ENCODE results near the gene CASTOR1.

The CASTOR1 gene

DNA sequence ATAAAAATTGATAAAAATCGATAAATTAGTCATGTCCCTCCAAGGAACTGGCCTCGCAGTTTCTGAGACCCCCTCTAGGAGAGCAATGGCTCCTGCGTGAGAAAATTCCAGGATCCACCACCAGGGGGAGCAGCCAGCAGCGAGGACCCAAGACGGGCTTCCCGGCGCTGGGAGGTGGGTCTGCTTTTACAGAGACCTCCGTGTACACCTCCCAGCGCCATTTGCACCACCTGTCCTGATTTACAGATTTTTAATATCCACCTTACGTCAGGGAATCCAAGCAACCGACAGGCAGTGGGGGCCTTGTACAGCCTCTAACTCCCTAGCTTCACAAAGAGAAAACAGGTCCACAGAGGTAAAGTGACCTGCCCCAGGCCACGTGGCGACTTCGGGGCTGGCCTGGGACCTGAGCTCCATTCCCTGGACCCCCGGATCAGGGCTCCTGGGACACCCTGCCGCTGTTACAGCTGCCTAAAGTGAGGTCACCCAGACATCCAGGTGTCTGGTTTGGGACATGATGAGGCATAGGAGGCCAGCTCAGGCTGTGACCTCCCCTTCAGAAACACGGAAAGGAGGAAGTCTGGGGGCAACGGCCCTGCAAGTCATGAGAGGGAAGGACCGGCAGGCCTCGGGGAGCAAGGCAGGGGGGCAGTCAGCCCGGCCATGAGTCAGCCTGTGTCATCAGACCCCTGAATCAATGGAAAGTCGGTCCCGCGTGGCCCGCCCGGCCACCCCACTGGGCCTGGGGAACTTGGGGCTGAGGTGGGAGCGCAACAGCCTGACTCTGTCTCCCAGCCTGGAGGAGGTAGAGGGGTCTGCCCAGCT, 26.2 kb downstream of the CASTOR1 start:
- no peak for DNase-seq

DNA sequence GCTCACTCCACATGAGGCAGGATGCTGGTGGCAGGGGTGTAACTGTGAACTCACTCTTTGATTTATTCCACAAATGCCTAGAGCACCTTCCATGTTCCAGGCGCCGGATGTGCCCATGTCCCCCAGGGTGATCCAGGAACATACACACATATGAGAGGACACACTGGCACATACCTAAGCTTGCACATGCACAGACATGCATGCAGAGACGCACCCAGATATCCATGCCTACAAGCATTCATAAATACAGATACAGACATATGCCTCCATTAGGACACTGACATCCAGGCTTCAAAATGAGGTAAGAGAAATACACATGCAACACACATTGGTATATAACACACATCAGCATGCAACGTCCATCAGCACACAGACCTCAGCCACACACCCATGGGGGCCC, 27.2 kb downstream of the CASTOR1 start:
- DNase-seq: no peak

DNA sequence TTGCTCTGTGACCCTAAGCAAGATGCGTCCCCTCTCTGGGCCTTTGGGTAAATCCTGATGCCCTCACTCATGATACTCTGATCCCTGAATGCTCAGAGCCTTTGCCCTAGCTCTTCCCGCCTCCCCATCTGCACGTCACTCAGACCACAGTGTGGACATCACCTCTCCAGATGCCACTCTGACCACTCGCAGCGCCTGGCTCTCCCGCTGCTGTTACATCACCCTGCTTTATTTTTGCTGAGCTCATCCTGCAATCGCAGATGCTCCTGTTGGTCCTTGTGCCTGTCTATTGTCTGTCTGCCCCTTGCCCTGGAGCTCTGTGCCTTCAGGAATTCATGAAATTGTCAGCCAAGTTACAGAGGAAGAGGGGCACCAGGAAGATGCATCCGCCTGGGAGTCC, 28.2 kb downstream of the CASTOR1 start:
- DNase-seq: no peak

DNA sequence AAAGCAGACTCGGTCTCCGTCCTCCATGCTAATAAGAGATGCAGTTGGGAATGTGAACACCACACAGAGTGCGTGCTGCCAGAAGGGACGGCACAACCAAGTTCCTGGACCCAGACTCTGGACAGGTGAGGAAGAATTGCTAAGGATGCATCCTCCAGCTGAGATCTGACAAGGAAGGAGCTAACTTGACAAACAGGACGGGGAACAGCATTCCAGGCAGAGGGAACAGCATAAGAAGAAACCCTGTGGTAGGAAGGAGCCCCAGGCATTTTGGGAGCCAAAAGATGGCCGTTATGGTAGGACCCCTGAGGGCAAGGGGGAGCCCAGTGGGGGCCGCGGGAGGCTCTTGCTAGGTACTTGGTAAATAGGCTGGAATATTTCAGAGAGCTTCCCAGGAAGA, 28.6 kb downstream of the CASTOR1 start:
- DNase-seq: no peak

DNA sequence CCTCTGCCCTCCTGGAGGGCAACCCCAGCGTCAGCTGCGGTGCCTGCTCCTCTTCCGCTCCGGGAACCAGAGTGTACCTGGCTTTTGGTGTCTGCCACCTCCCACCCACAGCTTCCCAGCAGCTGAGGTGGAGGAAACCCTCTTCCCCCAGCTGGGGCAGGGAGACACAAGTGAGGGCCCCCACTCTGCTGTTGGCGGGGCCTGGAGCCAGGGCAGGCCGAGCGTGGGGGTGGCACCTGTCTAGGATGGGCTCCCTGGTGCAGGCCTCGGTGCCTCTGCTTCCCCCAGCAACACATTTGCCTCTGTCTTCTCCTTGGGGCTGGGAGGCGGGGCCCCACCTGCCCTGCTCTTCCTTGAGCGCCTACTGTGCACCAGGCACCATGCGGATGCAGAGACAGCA, 29.0 kb downstream of the CASTOR1 start:
- DNase-seq: no peak

DNA sequence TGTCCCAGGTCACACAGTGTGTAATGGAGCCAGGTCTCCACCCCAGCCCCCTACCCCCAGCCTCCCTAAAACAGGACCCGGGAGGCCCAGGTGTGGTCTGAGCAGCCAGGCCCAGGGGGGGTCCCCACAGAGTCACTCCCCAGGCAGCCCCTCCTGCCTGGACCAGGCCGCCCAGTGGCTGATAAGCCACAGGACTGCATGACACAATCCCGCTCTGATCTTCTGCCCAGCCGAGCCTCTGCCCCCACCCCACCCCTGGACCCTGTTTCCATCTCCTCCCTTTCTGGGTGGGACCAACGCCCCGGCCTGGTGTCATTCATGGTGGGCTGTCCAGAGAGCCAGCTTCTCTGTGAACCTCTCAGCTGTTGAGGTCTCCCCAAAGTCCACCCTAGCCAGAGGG, 35.0 kb downstream of the CASTOR1 start:
- DNase-seq: no peak

DNA sequence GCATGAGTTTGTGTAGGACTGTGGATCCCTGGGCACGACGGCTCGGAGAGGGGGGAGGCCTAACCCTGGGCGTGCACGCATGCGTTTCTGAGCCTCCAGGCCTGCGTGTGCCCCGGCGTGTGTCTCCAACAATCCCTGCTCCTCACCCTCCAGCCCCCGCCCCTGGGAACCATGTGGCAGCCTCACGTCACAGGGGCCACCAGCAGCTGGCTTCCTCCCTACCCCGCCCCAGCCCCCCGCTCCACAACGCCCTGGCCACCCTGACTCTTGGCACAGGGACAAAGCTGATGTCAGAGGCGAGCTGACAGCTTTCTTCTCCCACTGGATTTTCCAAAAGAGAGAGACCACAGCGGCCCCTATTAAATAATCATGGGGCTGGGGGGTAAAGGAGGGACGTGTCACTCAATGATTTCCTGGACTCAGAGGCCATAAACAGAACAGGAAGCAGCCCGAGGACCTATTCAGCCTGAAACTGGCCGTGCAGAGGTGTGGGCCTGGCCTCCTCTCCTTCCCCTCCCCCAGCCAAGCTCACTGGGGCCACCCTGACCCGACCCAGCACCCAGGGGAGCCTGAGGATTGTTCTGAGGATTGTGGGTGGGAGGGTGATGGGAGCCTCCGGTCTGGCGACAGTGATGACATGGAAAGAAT, 36.0 kb downstream of the CASTOR1 start:
- no peak for DNase-seq

DNA sequence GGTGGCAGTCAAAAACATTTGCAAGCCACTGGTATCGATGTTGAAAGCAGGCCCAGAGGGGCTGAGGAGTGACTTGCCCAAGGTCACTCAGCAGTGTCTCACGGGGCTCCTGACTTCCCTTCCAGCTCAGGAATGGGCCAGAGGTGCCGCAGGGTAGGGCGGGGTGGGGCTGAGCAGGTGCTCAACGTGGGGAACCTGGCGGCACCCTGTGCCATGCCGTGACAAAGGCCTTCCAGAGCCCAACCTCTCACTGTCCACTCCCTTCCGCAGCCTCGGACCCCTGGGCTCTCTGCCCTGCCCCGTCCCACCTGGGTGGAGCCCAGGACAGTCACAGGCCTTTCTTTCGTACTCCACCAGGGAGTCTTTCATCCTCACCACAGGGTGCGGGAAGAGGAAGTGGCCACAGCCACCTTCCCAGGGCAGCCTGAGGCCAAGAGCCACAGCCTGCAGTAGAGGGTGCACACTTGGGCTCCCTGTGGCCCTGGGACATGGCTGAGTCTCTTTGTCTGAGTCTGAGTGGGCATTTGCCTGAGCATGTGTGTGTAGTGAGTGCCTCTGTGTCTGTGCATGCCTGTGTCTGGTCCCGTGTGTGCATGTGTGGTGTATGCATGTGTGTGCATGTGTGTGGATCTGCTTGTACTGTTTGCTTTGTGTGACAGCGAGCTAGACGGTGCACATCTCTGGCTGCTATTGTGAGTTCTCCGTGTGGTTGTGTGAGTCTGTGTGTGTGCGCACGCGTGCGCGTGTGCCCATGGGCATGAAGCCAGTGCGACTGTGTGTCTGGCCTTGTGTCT, 36.7 kb downstream of the CASTOR1 start:
- DNase-seq: no peak

DNA sequence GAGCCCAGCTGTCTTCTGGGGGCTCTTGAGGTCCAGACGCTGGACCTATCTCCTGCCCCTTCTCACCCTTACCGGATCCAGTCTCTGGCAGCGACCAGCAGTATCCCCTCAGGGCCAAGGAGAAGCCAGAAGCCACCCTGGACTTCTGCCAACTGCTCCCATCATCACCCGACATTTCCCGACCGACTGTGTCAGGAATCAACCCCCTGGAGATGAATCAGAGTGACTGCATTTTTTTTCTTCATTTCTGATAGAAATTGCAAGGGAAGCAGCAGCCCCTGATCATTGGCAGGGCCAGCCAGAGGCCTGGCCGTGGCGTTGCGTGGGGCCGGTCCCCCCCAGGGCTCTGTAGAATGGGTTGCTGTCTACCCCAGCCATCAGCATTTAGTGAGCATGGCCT, 37.6 kb downstream of the CASTOR1 start:
- DNase-seq: no peak

DNA sequence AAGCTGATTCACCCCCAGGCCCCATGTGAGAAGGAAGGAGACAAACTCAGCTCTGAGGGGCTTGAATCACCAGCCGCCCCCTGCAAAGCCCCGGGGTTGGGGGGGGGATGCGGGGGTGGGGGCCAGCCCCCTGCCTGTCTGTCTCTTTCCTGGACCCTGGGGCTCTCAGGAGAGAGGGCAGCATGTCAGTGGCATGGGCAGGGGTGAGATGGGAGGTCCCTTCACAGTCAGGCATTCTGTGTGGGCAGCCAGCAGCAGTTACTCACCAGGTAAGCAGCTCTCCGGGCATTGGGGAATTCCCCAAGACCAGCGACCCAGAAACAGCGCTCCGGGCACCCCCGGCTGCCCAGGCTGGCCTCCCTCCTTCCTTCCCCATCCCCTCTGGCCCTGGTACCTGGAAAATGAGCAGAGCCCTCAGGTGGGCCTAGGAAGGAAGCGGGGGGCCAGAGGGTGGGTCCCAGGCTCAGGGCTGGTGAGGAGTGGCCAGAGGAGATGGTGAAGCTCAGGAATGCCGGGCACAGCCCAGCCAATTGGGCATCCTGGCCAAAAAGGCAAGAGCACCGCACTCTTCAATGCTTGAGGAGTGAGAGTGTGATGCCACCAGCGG, 38.5 kb downstream of the CASTOR1 start:
- DNase-seq: no peak

DNA sequence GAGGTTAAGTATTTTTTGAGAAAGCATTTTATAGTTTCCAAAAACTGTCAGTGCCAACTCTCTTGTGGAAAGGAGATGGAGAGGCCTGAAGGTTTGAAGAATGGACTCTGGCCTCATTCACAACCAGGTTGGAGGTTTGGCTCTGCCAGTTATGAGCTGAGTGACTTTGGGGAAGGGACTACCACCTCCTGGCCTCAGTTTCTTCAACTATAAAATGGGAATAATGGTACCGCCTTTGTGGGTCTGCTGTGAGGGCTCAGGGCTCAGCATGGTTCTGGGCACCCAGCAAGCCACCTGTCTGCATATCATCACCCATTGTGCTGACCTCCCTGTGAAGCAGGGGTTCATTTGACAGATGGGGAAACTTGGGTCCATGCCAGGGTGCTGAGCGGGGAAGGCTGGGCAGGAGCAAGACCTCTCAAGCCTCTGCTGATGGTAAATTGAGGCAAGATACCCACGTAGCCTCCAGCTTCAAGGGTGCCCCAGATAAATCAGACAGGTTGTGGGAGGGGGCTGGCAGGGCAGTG, 39.2 kb downstream of the CASTOR1 start:
- DNase-seq: no peak

DNA sequence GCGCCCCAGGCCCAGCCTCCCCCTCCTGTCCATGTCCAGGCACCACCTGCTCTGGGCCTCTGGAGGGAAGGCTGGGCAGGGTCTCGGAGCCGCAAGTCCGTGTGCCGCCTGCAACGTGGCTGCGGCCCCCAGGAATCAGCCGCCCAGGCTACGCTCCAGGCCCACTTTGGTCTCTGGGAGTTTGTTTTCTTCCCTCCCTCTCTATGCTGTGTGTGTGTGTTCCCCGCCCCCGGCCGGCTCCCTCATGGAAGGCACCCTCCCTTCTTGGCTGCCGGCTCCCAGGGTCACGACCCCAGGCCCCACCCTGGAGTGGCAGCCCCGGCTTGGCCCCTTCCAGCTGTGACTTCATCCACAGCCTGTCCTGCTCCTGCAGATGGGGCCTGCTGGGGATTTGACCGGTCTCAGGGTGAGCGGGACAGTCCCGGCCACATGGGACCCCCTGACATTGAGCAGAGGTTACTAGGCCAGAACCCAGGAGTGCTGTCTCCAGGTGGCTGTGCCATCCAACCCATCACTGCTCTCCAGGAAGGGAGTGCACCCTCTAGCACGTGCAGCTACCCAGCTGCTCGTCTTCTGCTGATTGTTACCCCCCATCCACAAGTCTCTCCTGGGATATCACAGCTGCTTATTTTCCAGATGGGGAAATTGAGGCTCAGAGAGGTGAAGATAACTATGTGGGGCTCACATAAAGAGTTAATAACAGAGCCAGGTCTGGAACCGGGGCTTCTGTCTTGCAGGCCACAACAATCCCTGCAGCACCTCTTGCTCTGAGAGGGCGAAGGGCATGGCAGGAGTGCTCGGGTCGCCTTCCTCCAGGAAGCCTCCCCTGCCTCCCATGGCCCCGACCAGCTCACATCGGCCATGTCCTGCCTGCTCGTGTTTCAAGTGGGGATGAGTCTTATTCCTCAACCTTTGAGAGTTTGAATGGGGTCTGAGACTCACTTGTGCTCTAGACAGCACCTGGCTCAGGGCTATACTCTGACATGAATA, 40.0 kb downstream of the CASTOR1 start:
- no peak for DNase-seq

DNA sequence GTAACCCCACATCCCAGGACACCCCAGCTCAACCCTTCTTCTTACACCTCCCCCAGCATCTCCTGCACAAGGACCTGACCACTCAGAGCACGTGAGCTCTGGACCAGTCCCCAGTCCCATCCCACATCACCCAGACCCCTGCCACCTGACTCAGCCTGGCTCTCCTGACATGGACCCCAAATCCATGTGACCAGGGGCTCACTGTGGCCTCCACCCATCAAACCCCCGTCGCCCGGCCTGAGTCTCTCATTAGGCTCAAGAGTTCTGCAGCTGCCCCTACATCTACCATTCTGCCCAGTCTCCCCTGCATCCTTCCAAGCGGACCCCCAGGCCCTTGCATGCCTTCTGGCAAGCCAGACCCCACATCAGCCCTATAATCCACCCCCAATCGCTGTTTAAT, 40.8 kb downstream of the CASTOR1 start:
- DNase-seq: no peak

DNA sequence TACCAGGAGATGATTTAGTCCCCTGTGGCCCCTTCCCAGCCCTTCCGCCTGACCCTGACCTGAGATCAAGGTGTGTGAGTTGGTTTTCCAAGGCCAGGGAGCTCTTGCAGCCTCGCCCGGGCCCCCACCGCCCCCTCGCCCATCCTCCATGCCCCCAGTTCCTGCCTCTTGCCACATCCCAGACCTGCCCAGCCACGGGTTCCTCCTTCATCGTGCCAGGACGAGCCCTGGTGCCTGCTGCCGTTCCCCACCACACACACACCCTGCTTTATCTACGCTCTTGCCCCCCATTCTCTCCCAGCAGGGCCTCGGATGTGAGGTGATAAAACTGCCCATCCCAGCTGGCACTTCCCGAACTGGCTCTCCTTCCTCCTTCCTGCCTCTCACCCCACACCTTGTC, 41.3 kb downstream of the CASTOR1 start:
- no peak for DNase-seq

DNA sequence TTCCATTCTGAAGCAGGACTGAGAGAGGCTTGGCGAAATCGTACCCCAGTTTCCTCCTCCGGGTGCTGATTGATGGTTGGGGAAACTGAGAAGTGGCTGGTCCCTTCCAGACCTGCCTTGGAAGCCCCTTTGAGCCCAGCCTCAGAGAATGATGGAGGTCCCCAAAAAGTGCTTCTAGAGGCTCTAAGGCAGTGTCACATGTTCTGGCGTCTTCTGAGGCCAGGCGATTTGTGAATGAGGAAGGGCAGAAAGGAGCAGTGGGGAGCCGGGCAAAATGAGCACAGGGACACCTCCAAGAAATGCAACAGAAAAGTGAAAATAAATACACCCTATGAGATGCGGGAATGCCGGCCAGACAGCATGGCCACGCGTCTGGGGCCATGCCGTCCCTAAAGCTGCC, 41.7 kb downstream of the CASTOR1 start:
- no peak for DNase-seq

DNA sequence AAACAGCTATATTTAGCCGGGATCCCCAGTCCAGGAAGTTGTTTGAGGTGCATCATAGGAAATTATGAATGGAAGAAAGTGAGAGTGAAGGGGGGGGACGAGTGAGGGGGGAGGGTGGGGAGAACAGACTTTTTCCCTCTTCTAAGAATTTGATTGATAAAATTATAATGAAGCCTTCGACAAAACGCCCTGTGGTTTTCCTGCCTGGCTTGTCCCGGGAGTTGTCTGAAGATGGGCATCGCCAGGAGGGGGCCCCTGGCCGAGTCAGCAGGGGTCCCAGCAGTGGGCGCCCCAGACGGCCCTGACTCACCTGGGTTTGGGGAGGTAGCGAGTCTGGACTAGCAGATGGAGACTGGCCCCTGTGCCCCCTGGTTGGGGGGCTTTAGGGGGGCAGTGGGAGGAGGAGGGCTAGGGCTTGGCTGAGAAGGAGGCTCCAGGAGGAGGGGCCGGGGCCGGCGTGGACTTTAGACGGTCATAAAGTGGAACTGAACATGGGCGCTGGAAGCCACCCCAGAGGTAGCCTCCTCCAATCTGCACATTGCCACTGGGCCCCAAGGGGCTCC, 42.4 kb downstream of the CASTOR1 start:
- no peak for DNase-seq

DNA sequence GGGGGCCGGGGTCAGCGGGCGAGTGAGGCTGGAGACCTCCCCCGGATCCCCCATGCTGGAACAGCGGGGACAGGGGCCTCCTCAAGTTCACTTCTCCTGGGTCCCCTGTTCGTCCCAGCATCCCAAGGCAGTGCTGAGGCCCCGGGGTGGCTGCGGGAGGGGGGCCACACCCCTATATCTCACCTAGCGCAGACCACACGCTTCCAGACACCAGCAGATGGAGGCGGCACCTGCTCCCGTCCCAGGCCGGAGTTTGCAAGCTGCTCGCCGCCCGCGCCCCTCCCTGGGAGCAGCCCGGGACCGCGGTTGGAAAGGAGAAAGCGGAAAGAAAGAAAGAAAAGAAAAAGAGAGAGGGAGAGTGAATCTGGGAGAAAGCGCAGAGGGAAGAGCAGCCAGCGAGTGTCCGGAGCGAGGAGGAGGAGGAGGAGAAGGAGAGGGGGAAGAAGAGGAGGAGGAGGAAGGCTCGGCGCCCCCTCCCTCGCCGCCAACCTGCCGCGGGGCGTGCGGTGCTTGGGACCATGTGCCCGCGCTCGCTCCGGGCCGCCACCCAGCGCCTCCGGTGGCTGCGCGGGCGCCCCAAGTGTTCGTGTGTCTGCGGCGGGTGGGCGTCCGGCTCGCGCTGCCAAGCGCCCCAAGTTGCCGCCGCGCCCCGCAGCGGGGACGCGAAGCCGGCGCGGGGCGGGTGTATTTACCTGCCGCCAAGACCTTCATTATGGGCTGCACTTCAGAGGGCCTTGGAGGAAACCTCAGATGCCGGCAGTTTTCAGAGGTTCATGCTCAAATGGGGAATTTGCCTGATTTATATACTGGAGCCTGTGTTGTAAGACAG, 43.1 kb downstream of the CASTOR1 start, which contains the start of gene LIF:
Gene LIF, minus strand, starts transcription at position 775 of the 829 bp plus-strand sequence. Its CDS starts 64 bp downstream, at position 711.
- DNase-seq: no peak

DNA sequence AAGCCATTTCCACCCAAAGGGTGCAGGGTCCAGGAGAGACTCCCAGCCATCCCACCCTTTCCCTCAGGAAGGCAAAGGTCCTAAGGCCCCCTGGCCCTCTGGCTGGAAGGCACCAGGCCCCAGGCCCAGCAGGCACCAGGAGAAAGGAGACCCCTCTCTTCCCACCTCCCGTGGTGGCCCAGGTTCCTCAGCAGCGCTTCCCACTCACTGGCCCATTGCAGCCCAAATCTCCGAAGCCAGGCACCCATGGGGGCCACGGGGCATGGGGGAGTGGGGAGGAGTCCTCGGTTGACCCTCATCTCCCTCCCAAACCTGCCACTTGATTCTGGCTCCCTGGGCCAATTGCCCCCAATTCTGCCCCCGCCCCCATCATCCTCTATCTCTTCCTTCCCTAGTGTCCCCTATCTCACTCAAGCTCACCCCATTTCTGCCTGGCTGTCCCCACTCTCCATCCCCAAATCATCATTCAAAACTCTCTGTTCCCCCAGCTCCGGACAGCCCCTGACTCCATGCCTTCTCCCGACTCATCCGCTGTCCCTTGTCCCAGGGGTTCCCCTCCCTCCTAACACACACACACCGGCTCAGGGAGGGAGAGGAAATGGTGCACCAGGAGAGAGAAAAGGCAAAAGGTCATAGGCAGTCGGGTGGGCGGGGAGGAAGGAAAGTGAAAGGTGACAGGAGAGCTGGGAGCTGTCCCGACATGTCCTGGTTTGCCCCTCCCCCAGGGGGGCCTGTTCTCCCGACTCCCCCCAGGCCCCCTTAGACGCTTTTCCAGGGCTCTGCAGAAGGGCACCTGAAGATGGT, 43.9 kb downstream of the CASTOR1 start:
- DNase-seq: no peak

DNA sequence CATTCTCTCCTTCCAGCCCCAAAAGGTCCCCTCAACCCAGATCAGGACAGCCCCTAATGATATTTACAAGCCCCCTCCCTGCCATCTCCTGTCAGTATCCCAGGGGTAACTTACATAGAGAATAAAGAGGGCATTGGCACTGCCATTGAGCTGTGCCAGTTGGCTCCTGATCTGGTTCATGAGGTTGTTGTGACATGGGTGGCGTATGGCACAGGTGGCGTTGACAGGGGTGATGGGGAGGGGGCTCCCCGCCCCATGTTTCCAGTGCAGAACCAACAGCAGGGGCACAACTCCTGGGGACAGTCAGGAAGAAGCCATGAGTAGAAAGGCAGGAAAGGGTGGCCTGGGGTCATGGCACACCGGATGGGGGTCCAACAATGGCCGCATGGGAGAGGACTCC, 44.7 kb downstream of the CASTOR1 start:
- no peak for DNase-seq

DNA sequence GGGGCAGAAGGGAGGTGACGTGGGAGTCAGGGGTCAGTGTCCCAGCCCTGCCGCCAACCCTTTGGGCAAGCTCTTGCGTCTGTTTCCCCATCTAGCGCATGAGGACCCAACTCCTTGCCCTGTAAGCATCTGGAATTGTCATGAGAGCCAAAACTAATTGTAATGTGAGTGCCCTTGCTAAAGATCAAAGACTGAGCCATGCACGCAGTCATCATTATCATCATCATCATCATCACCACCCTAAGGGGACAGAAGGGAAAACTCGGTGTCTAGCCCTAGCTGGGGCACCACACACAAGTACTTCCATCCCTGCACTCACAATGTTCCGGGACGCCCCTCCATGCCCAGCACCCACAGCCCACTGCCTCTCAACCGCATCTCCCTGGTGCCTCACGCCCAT, 45.2 kb downstream of the CASTOR1 start:
- DNase-seq: no peak

All from cerebellar nuclear complex (tissue), 1 donor.